PC-3 (cell line): Measurements from ENCODE around the gene AKAP6. TPM values are rescaled to one million over a fixed set of nuclear protein-coding genes. Genes with fewer than 3 reads are reported as not detected.

Experiments used
- ATAC-seq: fragments of 200-7000 bp; cut with Tn5 transposase; 2 replicates; pipeline ENCODE4 v1.9.1; 2020; ENCODE audit warnings: mild to moderate bottlenecking, moderate library complexity
- BruUV-seq: library from RNA; stranded (reverse); fragments of 400-500 nt; replicated peaks from 2 replicates; lab custom pipeline; 2021; lab: Mats Ljungman, UMichigan
- CTCF ChIA-PET: fragments of 300-600 bp; sonication (Branson Sonifier 250); formaldehyde crosslinking; loops from one replicate; lab custom pipeline; 2022; ENCODE audit warnings: antibody characterized with exemption; lab: Charles Lee
- POLR2A ChIA-PET: fragments of 300-600 bp; sonication (Branson Sonifier 250); formaldehyde crosslinking; loops from one replicate; lab custom pipeline; 2022; ENCODE audit warnings: antibody characterized with exemption; ENCODE audit not compliant: unreplicated experiment; lab: Charles Lee
- DNase-seq: peaks from one replicate; pipeline ENCODE4 v3.0.0-alpha.2; 2015
- H2AFZ ChIP-seq: fragments of 300-600 bp; sonication (generic); 2 replicates; pipeline ENCODE4 v1.6.0; 2016; ENCODE audit warnings: antibody characterized with exemption, low read length
- H3F3A ChIP-seq: fragments of 300-600 bp; sonication (generic); one replicate; pipeline ENCODE4 v1.6.0; 2017; ENCODE audit warnings: antibody characterized with exemption, low read length, control low read depth, mild to moderate bottlenecking; ENCODE audit not compliant: unreplicated experiment
- H3K27ac ChIP-seq: fragments of 300-600 bp; sonication (generic); 2 replicates; pipeline ENCODE4 v1.5.1; 2016; ENCODE audit warnings: mild to moderate bottlenecking, low read length
- H3K27me3 ChIP-seq: fragments of 300-600 bp; sonication (generic); 2 replicates; pipeline ENCODE4 v1.6.1; 2016; ENCODE audit warnings: low read length, mixed read lengths
- H3K36me3 ChIP-seq: fragments of 300-600 bp; sonication (generic); 2 replicates; pipeline ENCODE4 v1.6.1; 2016; ENCODE audit warnings: low read depth, mixed run types, low read length, mixed read lengths
- H3K4me1 ChIP-seq: fragments of 300-600 bp; sonication (generic); 2 replicates; pipeline ENCODE4 v1.5.1; 2016; ENCODE audit warnings: low read length; ENCODE audit not compliant: insufficient read depth
- H3K4me2 ChIP-seq: fragments of 300-600 bp; sonication (generic); 2 replicates; pipeline ENCODE4 v1.6.0; 2016; ENCODE audit warnings: low read length
- H3K4me3 ChIP-seq: fragments of 300-600 bp; sonication (generic); 2 replicates; pipeline ENCODE4 v1.5.1; 2016; ENCODE audit warnings: mild to moderate bottlenecking, low read length, mixed read lengths
- H3K79me2 ChIP-seq: fragments of 300-600 bp; sonication (generic); 2 replicates; pipeline ENCODE4 v1.6.1; 2017; ENCODE audit warnings: low read length, mixed read lengths
- H3K9ac ChIP-seq: fragments of 300-600 bp; sonication (generic); 2 replicates; pipeline ENCODE4 v1.6.0; 2016; ENCODE audit warnings: mild to moderate bottlenecking, low read length
- H3K9me2 ChIP-seq: fragments of 300-600 bp; sonication (generic); replicated peaks from 2 replicates; pipeline ENCODE4 v1.6.1; 2016; ENCODE audit warnings: mixed run types, low read length, mixed read lengths
- H3K9me3 ChIP-seq: fragments of 300-600 bp; sonication (generic); 2 replicates; pipeline ENCODE4 v1.6.1; 2016; ENCODE audit warnings: low read length, mixed read lengths
- H4K20me1 ChIP-seq: fragments of 300-600 bp; sonication (generic); 2 replicates; pipeline ENCODE4 v1.6.1; 2016; ENCODE audit warnings: low read length, mixed read lengths
- CTCF ChIP-seq: fragments of 300-600 bp; sonication (generic); conservative IDR thresholded peaks from 2 replicates; pipeline ENCODE4 v1.5.1; 2017; ENCODE audit warnings: antibody characterized with exemption, low read depth, mild to moderate bottlenecking, low read length
- EZH2 ChIP-seq: fragments of 300-600 bp; sonication (generic); IDR thresholded peaks from one replicate; pipeline ENCODE4 v1.6.1; 2017; ENCODE audit warnings: antibody characterized with exemption, mild to moderate bottlenecking, low read length; ENCODE audit not compliant: unreplicated experiment
- EZH2phosphoT487 ChIP-seq: fragments of 300-600 bp; sonication (generic); IDR thresholded peaks from 2 replicates; pipeline ENCODE4 v1.6.1; 2018; ENCODE audit warnings: mild to moderate bottlenecking, antibody characterized with exemption, low read length, borderline replicate concordance
- intact Hi-C: fragments of 100-400 bp; cut with micrococcal nuclease; formaldehyde crosslinking; loops from 2 replicates; pipeline ENCODE4 v1.9.0; 2023
- total RNA-seq: library from RNA; depleted of rRNA; stranded (reverse); fragments of >200 nt; gene quantifications from 2 replicates; pipeline ENCODE4 v1.2.3, GENCODE V29; 2014

Gene AKAP6
- total RNA-seq, 1 experiment from 2014 or later = 1.5 TPM

DNA sequence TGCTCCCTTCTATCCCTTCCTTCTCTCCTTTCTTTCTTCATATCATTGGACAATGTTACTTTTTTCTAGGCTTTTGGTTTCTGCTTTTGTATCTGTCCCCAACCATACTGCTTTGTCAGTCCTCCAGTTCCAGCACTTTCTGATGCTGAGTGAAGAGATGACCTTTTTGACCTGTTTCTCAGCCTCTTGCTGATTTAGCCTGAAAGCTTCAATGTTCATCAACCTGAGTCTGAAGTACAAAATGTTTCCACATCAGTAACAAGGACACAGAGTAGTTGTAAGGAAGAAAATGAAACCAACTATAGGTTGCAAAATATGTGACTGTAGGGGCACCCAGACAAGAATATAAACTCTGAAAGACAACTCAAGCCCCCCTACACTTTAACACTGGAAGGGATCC, 25.2 kb upstream of the AKAP6 start:
- intact Hi-C loops = no loop called here
- no peaks in the 10 kb centered on the region for H3F3A ChIP-seq
- DNase-seq = no peak
- no peak overlapping the region for H3K27ac ChIP-seq
- H3K9ac ChIP-seq = no peak overlapping the region
- H3K4me2 ChIP-seq = no peak overlapping the region
- ATAC-seq = no peak
- ChIA-PET POLR2A (no interaction called here), CTCF (no interaction called here)
- H3K9me2 ChIP-seq = no peaks in the 10 kb centered on the region
- H3K4me1 ChIP-seq = peaks cover 23% of the 10 kb centered on the region
- no peaks in the 10 kb centered on the region for H3K36me3 ChIP-seq
- H3K9me3 ChIP-seq = no peaks in the 10 kb centered on the region
- H3K27me3 ChIP-seq = no peaks in the 10 kb centered on the region
- no TSS peak for BruUV-seq
- H3K79me2 ChIP-seq = no peaks in the 10 kb centered on the region
- no peak overlapping the region for H2AFZ ChIP-seq
- H3K4me3 ChIP-seq = no peak overlapping the region
- H4K20me1 ChIP-seq = no peaks in the 10 kb centered on the region
- TF ChIP-seq CTCF (no peak), EZH2phosphoT487 (no peak), EZH2 (no peak)

GRCh38 chr14:32304296-32304695, 24.8 kb upstream of the AKAP6 start:
- Histone ChIP-seq H3K27ac (no peak overlapping the region), H3K4me3 (no peak overlapping the region)
- POLR2A ChIA-PET = no interaction called here

More at GRCh38 chr14:32304296-32304695, 24.8 kb upstream of the AKAP6 start:
- Histone ChIP-seq H3K36me3 (no peaks in the 10 kb centered on the region), H3K27me3 (no peaks in the 10 kb centered on the region), H3K4me2 (no peak overlapping the region), H3K9ac (no peak overlapping the region), H3K4me1 (peaks cover 23% of the 10 kb centered on the region), H2AFZ (no peak overlapping the region), H4K20me1 (no peaks in the 10 kb centered on the region), H3K79me2 (no peaks in the 10 kb centered on the region), H3K9me2 (no peaks in the 10 kb centered on the region), H3F3A (no peaks in the 10 kb centered on the region), H3K9me3 (no peaks in the 10 kb centered on the region)
- DNase-seq = no peak
- no peak for ATAC-seq
- intact Hi-C loops = no loop called here
- TF ChIP-seq EZH2phosphoT487 (no peak), CTCF (no peak), EZH2 (no peak)
- CTCF ChIA-PET = no interaction called here
- BruUV-seq = no TSS peak
